Measurements from ENCODE around the gene NR3C1. TPM values are rescaled to one million over a fixed set of nuclear protein-coding genes. Genes with fewer than 3 reads are reported as not detected.

NR3C1 gene
- total RNA-seq, 1 donor from 2014 or later: 76.7 TPM

- peaks cover 0 to 17% (median 9%) of the 10 kb centered on the region in 3 donors for H3K36me3 ChIP-seq (ENCODE audit: control insufficient read depth in 3 of 3, insufficient read depth in 3 of 3, low read length in 3 of 3)
- peaks cover 34 to 43% (median 39%) of the 10 kb centered on the region in 3 donors for H3K4me1 ChIP-seq (ENCODE audit: control insufficient read depth in 3 of 3, insufficient read depth in 3 of 3, low read length in 3 of 3)
- H3K9ac ChIP-seq (ENCODE audit: low read depth in 1 of 3, low read length in 3 of 3): peak overlapping the region in 2 of 3 donors; percentile 41 to 50
- no peaks in the 10 kb centered on the region for H3K9me3 ChIP-seq (ENCODE audit: control insufficient read depth in 3 of 3, low read length in 3 of 3)
- no peaks in the 10 kb centered on the region for H3K27me3 ChIP-seq (ENCODE audit: control insufficient read depth in 3 of 3, insufficient read depth in 3 of 3, low read length in 3 of 3)
- H3K27ac ChIP-seq (ENCODE audit: low read depth, low read length): peak overlapping the region; percentile 79
- H3K4me3 ChIP-seq (ENCODE audit: low read length in 3 of 3): peak overlapping the region in 2 of 3 donors; percentile 3
These were observed 87.6 kb downstream of the NR3C1 start for GRCh38 chr5:143315929-143316328.

GRCh38 chr5:143315214-143315613 lies 88.3 kb downstream of the NR3C1 start:
- Histone ChIP-seq H3K27me3 (ENCODE audit: control insufficient read depth in 3 of 3, insufficient read depth in 3 of 3, low read length in 3 of 3) (no peaks in the 10 kb centered on the region), H3K9ac (ENCODE audit: low read depth in 1 of 3, low read length in 3 of 3) (no peak overlapping the region), H3K36me3 (ENCODE audit: control insufficient read depth in 3 of 3, insufficient read depth in 3 of 3, low read length in 3 of 3) (peaks cover 0 to 18% (median 11%) of the 10 kb centered on the region in 3 donors), H3K4me1 (ENCODE audit: control insufficient read depth in 3 of 3, insufficient read depth in 3 of 3, low read length in 3 of 3) (peaks cover 34 to 41% (median 38%) of the 10 kb centered on the region in 3 donors), H3K4me3 (ENCODE audit: low read length in 3 of 3) (no peak overlapping the region), H3K27ac (ENCODE audit: low read depth, low read length) (peak overlapping the region; percentile 79), H3K9me3 (ENCODE audit: control insufficient read depth in 3 of 3, low read length in 3 of 3) (no peaks in the 10 kb centered on the region)

GRCh38 chr5:143314659-143315058 lies 88.8 kb downstream of the NR3C1 start:
- Histone ChIP-seq H3K4me3 (ENCODE audit: low read length in 3 of 3) (no peak overlapping the region), H3K9me3 (ENCODE audit: control insufficient read depth in 3 of 3, low read length in 3 of 3) (no peaks in the 10 kb centered on the region), H3K27ac (ENCODE audit: low read depth, low read length) (peak overlapping the region; percentile 79), H3K4me1 (ENCODE audit: control insufficient read depth in 3 of 3, insufficient read depth in 3 of 3, low read length in 3 of 3) (peaks cover 33 to 37% (median 34%) of the 10 kb centered on the region in 3 donors), H3K36me3 (ENCODE audit: control insufficient read depth in 3 of 3, insufficient read depth in 3 of 3, low read length in 3 of 3) (peaks cover 0 to 23% (median 16%) of the 10 kb centered on the region in 3 donors), H3K9ac (ENCODE audit: low read depth in 1 of 3, low read length in 3 of 3) (no peak overlapping the region), H3K27me3 (ENCODE audit: control insufficient read depth in 3 of 3, insufficient read depth in 3 of 3, low read length in 3 of 3) (no peaks in the 10 kb centered on the region)

- H3K4me1 ChIP-seq (ENCODE audit: control insufficient read depth in 3 of 3, insufficient read depth in 3 of 3, low read length in 3 of 3): peaks cover 27 to 35% (median 34%) of the 10 kb centered on the region in 3 donors
These were observed 89.4 kb downstream of the NR3C1 start for GRCh38 chr5:143314099-143314498.

GRCh38 chr5:143313298-143313852 lies 90.1 kb downstream of the NR3C1 start:
- H3K36me3 ChIP-seq (ENCODE audit: control insufficient read depth in 3 of 3, insufficient read depth in 3 of 3, low read length in 3 of 3): peaks cover 0 to 32% (median 20%) of the 10 kb centered on the region in 3 donors
- no peaks in the 10 kb centered on the region for H3K9me3 ChIP-seq (ENCODE audit: control insufficient read depth in 3 of 3, low read length in 3 of 3)
- H3K27me3 ChIP-seq (ENCODE audit: control insufficient read depth in 3 of 3, insufficient read depth in 3 of 3, low read length in 3 of 3): no peaks in the 10 kb centered on the region
- H3K9ac ChIP-seq (ENCODE audit: low read depth in 1 of 3, low read length in 3 of 3): no peak overlapping the region
- peak overlapping the region; percentile 38 for H3K27ac ChIP-seq (ENCODE audit: low read depth, low read length)
- peaks cover 26 to 35% (median 32%) of the 10 kb centered on the region in 3 donors for H3K4me1 ChIP-seq (ENCODE audit: control insufficient read depth in 3 of 3, insufficient read depth in 3 of 3, low read length in 3 of 3)
- no peak overlapping the region for H3K4me3 ChIP-seq (ENCODE audit: low read length in 3 of 3)

More at GRCh38 chr5:143314099-143314498, 89.4 kb downstream of the NR3C1 start:
- Histone ChIP-seq H3K4me3 (ENCODE audit: low read length in 3 of 3) (no peak overlapping the region), H3K27me3 (ENCODE audit: control insufficient read depth in 3 of 3, insufficient read depth in 3 of 3, low read length in 3 of 3) (no peaks in the 10 kb centered on the region), H3K27ac (ENCODE audit: low read depth, low read length) (peak overlapping the region; percentile 38), H3K36me3 (ENCODE audit: control insufficient read depth in 3 of 3, insufficient read depth in 3 of 3, low read length in 3 of 3) (peaks cover 0 to 26% (median 18%) of the 10 kb centered on the region in 3 donors), H3K9ac (ENCODE audit: low read depth in 1 of 3, low read length in 3 of 3) (no peak overlapping the region), H3K9me3 (ENCODE audit: control insufficient read depth in 3 of 3, low read length in 3 of 3) (no peaks in the 10 kb centered on the region)

GRCh38 chr5:143312822-143313221 lies 90.7 kb downstream of the NR3C1 start:
- Histone ChIP-seq H3K4me3 (ENCODE audit: low read length in 3 of 3) (no peak overlapping the region), H3K4me1 (ENCODE audit: control insufficient read depth in 3 of 3, insufficient read depth in 3 of 3, low read length in 3 of 3) (peaks cover 26 to 34% (median 30%) of the 10 kb centered on the region in 3 donors), H3K27ac (ENCODE audit: low read depth, low read length) (no peak overlapping the region), H3K9ac (ENCODE audit: low read depth in 1 of 3, low read length in 3 of 3) (no peak overlapping the region), H3K9me3 (ENCODE audit: control insufficient read depth in 3 of 3, low read length in 3 of 3) (no peaks in the 10 kb centered on the region), H3K36me3 (ENCODE audit: control insufficient read depth in 3 of 3, insufficient read depth in 3 of 3, low read length in 3 of 3) (peaks cover 0 to 37% (median 20%) of the 10 kb centered on the region in 3 donors), H3K27me3 (ENCODE audit: control insufficient read depth in 3 of 3, insufficient read depth in 3 of 3, low read length in 3 of 3) (no peaks in the 10 kb centered on the region)

GRCh38 chr5:143311955-143312354 lies 91.5 kb downstream of the NR3C1 start:
- H3K27me3 ChIP-seq (ENCODE audit: control insufficient read depth in 3 of 3, insufficient read depth in 3 of 3, low read length in 3 of 3): no peaks in the 10 kb centered on the region
- H3K9me3 ChIP-seq (ENCODE audit: control insufficient read depth in 3 of 3, low read length in 3 of 3): no peaks in the 10 kb centered on the region
- H3K4me1 ChIP-seq (ENCODE audit: control insufficient read depth in 3 of 3, insufficient read depth in 3 of 3, low read length in 3 of 3): peaks cover 18 to 27% (median 23%) of the 10 kb centered on the region in 3 donors
- H3K4me3 ChIP-seq (ENCODE audit: low read length in 3 of 3): no peak overlapping the region
- no peak overlapping the region for H3K27ac ChIP-seq (ENCODE audit: low read depth, low read length)
- H3K36me3 ChIP-seq (ENCODE audit: control insufficient read depth in 3 of 3, insufficient read depth in 3 of 3, low read length in 3 of 3): peaks cover 0 to 40% (median 20%) of the 10 kb centered on the region in 3 donors
- no peak overlapping the region for H3K9ac ChIP-seq (ENCODE audit: low read depth in 1 of 3, low read length in 3 of 3)

GRCh38 chr5:143311428-143311827 lies 92.1 kb downstream of the NR3C1 start:
- peaks cover 0 to 40% (median 20%) of the 10 kb centered on the region in 3 donors for H3K36me3 ChIP-seq (ENCODE audit: control insufficient read depth in 3 of 3, insufficient read depth in 3 of 3, low read length in 3 of 3)
- H3K27ac ChIP-seq (ENCODE audit: low read depth, low read length): no peak overlapping the region
- no peak overlapping the region for H3K9ac ChIP-seq (ENCODE audit: low read depth in 1 of 3, low read length in 3 of 3)
- no peaks in the 10 kb centered on the region for H3K9me3 ChIP-seq (ENCODE audit: control insufficient read depth in 3 of 3, low read length in 3 of 3)
- H3K4me3 ChIP-seq (ENCODE audit: low read length in 3 of 3): no peak overlapping the region
- H3K4me1 ChIP-seq (ENCODE audit: control insufficient read depth in 3 of 3, insufficient read depth in 3 of 3, low read length in 3 of 3): peaks cover 12 to 22% (median 18%) of the 10 kb centered on the region in 3 donors
- no peaks in the 10 kb centered on the region for H3K27me3 ChIP-seq (ENCODE audit: control insufficient read depth in 3 of 3, insufficient read depth in 3 of 3, low read length in 3 of 3)

- Histone ChIP-seq H3K27ac (ENCODE audit: low read depth, low read length) (peak overlapping the region; percentile 26), H3K9ac (ENCODE audit: low read depth in 1 of 3, low read length in 3 of 3) (no peak overlapping the region), H3K9me3 (ENCODE audit: control insufficient read depth in 3 of 3, low read length in 3 of 3) (no peaks in the 10 kb centered on the region), H3K4me1 (ENCODE audit: control insufficient read depth in 3 of 3, insufficient read depth in 3 of 3, low read length in 3 of 3) (peaks cover 6 to 15% (median 10%) of the 10 kb centered on the region in 3 donors), H3K27me3 (ENCODE audit: control insufficient read depth in 3 of 3, insufficient read depth in 3 of 3, low read length in 3 of 3) (no peaks in the 10 kb centered on the region), H3K36me3 (ENCODE audit: control insufficient read depth in 3 of 3, insufficient read depth in 3 of 3, low read length in 3 of 3) (peaks cover 2 to 49% (median 23%) of the 10 kb centered on the region in 3 donors), H3K4me3 (ENCODE audit: low read length in 3 of 3) (no peak overlapping the region)
These were observed 93.6 kb downstream of the NR3C1 start for GRCh38 chr5:143309661-143310431.

GRCh38 chr5:143308731-143309130 lies 94.8 kb downstream of the NR3C1 start:
- H3K9ac ChIP-seq (ENCODE audit: low read depth in 1 of 3, low read length in 3 of 3): no peak overlapping the region

More at GRCh38 chr5:143308731-143309130, 94.8 kb downstream of the NR3C1 start:
- H3K27ac ChIP-seq (ENCODE audit: low read depth, low read length): peak overlapping the region; percentile 26
- no peaks in the 10 kb centered on the region for H3K9me3 ChIP-seq (ENCODE audit: control insufficient read depth in 3 of 3, low read length in 3 of 3)
- no peak overlapping the region for H3K4me3 ChIP-seq (ENCODE audit: low read length in 3 of 3)
- H3K27me3 ChIP-seq (ENCODE audit: control insufficient read depth in 3 of 3, insufficient read depth in 3 of 3, low read length in 3 of 3): no peaks in the 10 kb centered on the region
- peaks cover 3 to 12% (median 4%) of the 10 kb centered on the region in 3 donors for H3K4me1 ChIP-seq (ENCODE audit: control insufficient read depth in 3 of 3, insufficient read depth in 3 of 3, low read length in 3 of 3)
- peaks cover 2 to 51% (median 23%) of the 10 kb centered on the region in 3 donors for H3K36me3 ChIP-seq (ENCODE audit: control insufficient read depth in 3 of 3, insufficient read depth in 3 of 3, low read length in 3 of 3)

Measured in skeletal muscle tissue (tissue), 4 donors.